K562 (cell line): Measurements from ENCODE around the gene AARSD1. TPM values are rescaled to one million over a fixed set of nuclear protein-coding genes. Genes with fewer than 3 reads are reported as not detected.

Experiments
- MBD2 ChIP-seq: sonication (generic); IDR thresholded peaks from 2 replicates; pipeline ENCODE4 v1.6.1; 2016; ENCODE audit warnings: low read depth, borderline replicate concordance
- PHF20 ChIP-seq: fragments of 450-650 bp; IDR thresholded peaks from 2 replicates; pipeline ENCODE4 v1.6.1; 2018; ENCODE audit not compliant: partially characterized antibody
- PTTG1 ChIP-seq: fragments of 450-650 bp; IDR thresholded peaks from 2 replicates; pipeline ENCODE4 v1.6.1; 2016; ENCODE audit warnings: low read depth, mild to moderate bottlenecking, missing genetic modification characterization, missing compliant biosample characterization
- SUPT5H ChIP-seq: fragments of 450-650 bp; IDR thresholded peaks from 2 replicates; pipeline ENCODE4 v1.6.1; 2016
- TBL1XR1 ChIP-seq, 2 experiments: IDR thresholded peaks; 2 replicates each; pipeline ENCODE4 v1.6.1; 2012; ENCODE audit warnings: improper control_type of control experiment in 2 of 2, low read length in 2 of 2, mild to moderate bottlenecking in 1 of 2
- polyA plus RNA-seq, 8 experiments: library from polyadenylated mRNA; depleted of rRNA in 4 of 8; stranded (reverse) in 5 of 8; unstranded in 3 of 8; fragments of >200 nt; fragmentation: Nextera tagmentation in 2 of 8; fragmentation: Illumina TruSeq in 1 of 8; extraction: Ambion mirVana in 2 of 8; extraction: Trizol in 1 of 8; gene quantifications; 2 replicates each; pipeline versions ENCODE4 v1.2.1 to v1.2.3, GENCODE V29; 2011 to 2014; ENCODE audit warnings: inconsistent platforms in 1 of 8, missing spikeins in 1 of 8
- total RNA-seq, 7 experiments: library from RNA; depleted of rRNA in 6 of 7; stranded (reverse); fragments of >200 nt in 6 of 7; fragmentation: Illumina TruSeq in 2 of 7; extraction: Trizol in 2 of 7; gene quantifications; 2 replicates each; pipeline versions ENCODE4 v1.2.1 to v1.2.3, GENCODE V29; 2011 to 2021; ENCODE audit warnings: low replicate concordance in 1 of 7
- TF ChIP-seq, protein P1 (sequence below): fragments of 450-650 bp; IDR thresholded peaks from 2 replicates; pipeline ENCODE4 v1.6.1; 2016; ENCODE audit warnings: borderline replicate concordance
- TF ChIP-seq, protein P2 (sequence below): fragments of 450-650 bp; formaldehyde crosslinking; IDR thresholded peaks from 2 replicates; pipeline ENCODE4 v1.4.0; 2020; ENCODE audit warnings: mild to moderate bottlenecking, moderate library complexity
- TF ChIP-seq, protein P3 (sequence below), 3 experiments: IDR thresholded peaks in 2 of 3; conservative IDR thresholded peaks in 1 of 3; 2 replicates each; pipeline ENCODE4 v1.5.1; 2011 to 2012; ENCODE audit warnings: low read length in 3 of 3, mild to moderate bottlenecking in 3 of 3, control low read depth in 2 of 3, improper control_type of control experiment in 1 of 3, inconsistent platforms in 1 of 3, low read depth in 1 of 3, mixed read lengths in 1 of 3, moderate library complexity in 1 of 3; ENCODE audit not compliant: insufficient read depth in 2 of 3

The AARSD1 gene
- total and polyA plus RNA-seq, 9 of the 15 experiments (the other 6 are each of a cell fraction or from before 2014, with no cell fraction given) = 51.7 to 98.5 (median 68.6) TPM

DNA sequence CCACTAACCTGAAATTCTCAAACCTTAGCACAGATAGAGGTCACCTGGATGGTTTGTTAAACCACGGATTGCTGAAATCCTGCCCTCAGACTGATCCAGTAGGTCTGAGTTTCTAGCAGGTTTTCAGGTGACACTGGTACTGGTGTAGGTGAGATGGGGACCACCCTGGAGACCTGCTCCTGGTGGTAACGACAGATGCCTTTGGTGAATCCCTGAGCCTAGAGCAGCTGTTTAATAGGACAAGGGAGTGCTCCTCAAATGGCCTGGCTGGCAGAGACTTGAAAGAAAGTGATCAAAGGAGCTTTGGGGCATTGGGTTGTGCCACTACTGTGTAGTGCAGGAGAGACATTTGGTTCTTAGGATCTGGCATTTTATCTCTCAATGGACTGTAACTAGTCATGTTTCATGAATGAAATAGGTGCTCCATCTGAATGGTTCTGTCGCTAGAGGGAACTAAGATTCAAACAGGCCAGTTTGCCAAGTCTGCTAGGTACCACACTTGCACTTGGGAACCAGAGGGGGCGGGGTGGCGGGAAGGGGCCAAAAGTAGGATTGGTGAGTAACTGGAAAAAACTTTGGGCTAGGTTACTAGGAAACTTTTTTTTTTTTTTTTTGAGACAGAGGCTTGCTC lies 39.4 kb upstream of the AARSD1 start (continued):
- TF ChIP-seq, protein P1, sequence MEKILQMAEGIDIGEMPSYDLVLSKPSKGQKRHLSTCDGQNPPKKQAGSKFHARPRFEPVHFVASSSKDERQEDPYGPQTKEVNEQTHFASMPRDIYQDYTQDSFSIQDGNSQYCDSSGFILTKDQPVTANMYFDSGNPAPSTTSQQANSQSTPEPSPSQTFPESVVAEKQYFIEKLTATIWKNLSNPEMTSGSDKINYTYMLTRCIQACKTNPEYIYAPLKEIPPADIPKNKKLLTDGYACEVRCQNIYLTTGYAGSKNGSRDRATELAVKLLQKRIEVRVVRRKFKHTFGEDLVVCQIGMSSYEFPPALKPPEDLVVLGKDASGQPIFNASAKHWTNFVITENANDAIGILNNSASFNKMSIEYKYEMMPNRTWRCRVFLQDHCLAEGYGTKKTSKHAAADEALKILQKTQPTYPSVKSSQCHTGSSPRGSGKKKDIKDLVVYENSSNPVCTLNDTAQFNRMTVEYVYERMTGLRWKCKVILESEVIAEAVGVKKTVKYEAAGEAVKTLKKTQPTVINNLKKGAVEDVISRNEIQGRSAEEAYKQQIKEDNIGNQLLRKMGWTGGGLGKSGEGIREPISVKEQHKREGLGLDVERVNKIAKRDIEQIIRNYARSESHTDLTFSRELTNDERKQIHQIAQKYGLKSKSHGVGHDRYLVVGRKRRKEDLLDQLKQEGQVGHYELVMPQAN = no peak
- TF ChIP-seq TBL1XR1 (IDR thresholded peaks at IDR 0.05; ENCODE audit: low read length in 2 of 2) (no peak), PTTG1 (tag) (no peak), MBD2 (0 out of 2 replicates have a peak, but pooled peaks have one; percentile 44), SUPT5H (peak; percentile 63; the same call in 1 of the 2 replicates), PHF20 (no peak)
- TF ChIP-seq, protein P2, sequence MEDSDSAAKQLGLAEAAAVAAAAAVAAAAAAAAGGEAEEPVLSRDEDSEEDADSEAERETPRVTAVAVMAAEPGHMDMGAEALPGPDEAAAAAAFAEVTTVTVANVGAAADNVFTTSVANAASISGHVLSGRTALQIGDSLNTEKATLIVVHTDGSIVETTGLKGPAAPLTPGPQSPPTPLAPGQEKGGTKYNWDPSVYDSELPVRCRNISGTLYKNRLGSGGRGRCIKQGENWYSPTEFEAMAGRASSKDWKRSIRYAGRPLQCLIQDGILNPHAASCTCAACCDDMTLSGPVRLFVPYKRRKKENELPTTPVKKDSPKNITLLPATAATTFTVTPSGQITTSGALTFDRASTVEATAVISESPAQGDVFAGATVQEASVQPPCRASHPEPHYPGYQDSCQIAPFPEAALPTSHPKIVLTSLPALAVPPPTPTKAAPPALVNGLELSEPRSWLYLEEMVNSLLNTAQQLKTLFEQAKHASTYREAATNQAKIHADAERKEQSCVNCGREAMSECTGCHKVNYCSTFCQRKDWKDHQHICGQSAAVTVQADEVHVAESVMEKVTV (CRISPR knock-in tag) = no peak
- TF ChIP-seq, protein P3, sequence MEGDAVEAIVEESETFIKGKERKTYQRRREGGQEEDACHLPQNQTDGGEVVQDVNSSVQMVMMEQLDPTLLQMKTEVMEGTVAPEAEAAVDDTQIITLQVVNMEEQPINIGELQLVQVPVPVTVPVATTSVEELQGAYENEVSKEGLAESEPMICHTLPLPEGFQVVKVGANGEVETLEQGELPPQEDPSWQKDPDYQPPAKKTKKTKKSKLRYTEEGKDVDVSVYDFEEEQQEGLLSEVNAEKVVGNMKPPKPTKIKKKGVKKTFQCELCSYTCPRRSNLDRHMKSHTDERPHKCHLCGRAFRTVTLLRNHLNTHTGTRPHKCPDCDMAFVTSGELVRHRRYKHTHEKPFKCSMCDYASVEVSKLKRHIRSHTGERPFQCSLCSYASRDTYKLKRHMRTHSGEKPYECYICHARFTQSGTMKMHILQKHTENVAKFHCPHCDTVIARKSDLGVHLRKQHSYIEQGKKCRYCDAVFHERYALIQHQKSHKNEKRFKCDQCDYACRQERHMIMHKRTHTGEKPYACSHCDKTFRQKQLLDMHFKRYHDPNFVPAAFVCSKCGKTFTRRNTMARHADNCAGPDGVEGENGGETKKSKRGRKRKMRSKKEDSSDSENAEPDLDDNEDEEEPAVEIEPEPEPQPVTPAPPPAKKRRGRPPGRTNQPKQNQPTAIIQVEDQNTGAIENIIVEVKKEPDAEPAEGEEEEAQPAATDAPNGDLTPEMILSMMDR (IDR thresholded peaks at IDR 0.05 in 2 of 3, conservative IDR thresholded peaks at IDR 0.05 in 1 of 3; ENCODE audit: insufficient read depth in 2 of 3, low read depth in 1 of 3, low read length in 3 of 3) = peak in 2 of 3 experiments; percentile 21 to 30; a peak in 3 of 6 replicates
